ENCODE measurements around the gene RASGEF1B.

The RASGEF1B gene

GRCh38 chr4:81466841-81467671 is 4.7 kb downstream of the RASGEF1B start:
- DNase-seq (ENCODE audit: low read depth in 4 of 4, low spot score in 1 of 4), result peak; percentile 50 to 68 (median 60)

GRCh38 chr4:81465406-81466340 is 6.0 kb downstream of the RASGEF1B start:
- no peak for DNase-seq (ENCODE audit: low read depth in 4 of 4, low spot score in 1 of 4)

GRCh38 chr4:81460834-81461233 is 10.9 kb downstream of the RASGEF1B start:
- no peak for DNase-seq (ENCODE audit: low read depth in 4 of 4, low spot score in 1 of 4)

GRCh38 chr4:81460191-81460701 is 11.5 kb downstream of the RASGEF1B start:
- DNase-seq (ENCODE audit: low read depth in 4 of 4, low spot score in 1 of 4), result no peak

- DNase-seq (ENCODE audit: low read depth in 4 of 4, low spot score in 1 of 4), result no peak
Measured at GRCh38 chr4:81459228-81459627, 12.5 kb downstream of the RASGEF1B start.

- no peak for DNase-seq (ENCODE audit: low read depth in 4 of 4, low spot score in 1 of 4)
Measured at GRCh38 chr4:81457921-81458520, 13.7 kb downstream of the RASGEF1B start.

GRCh38 chr4:81457345-81457744 is 14.4 kb downstream of the RASGEF1B start:
- no peak for DNase-seq (ENCODE audit: low read depth in 4 of 4, low spot score in 1 of 4)

GRCh38 chr4:81455897-81456296 is 15.8 kb downstream of the RASGEF1B start:
- no peak for DNase-seq (ENCODE audit: low read depth in 4 of 4, low spot score in 1 of 4)

- DNase-seq (ENCODE audit: low read depth in 4 of 4, low spot score in 1 of 4), result no peak
Measured at GRCh38 chr4:81454948-81455347, 16.8 kb downstream of the RASGEF1B start.

- peak in 3 of 4 experiments; percentile 4 to 27 (median 9) for DNase-seq (ENCODE audit: low read depth in 4 of 4, low spot score in 1 of 4)
Measured at GRCh38 chr4:81454499-81454898, 17.2 kb downstream of the RASGEF1B start.

GRCh38 chr4:81453024-81453423 is 18.7 kb downstream of the RASGEF1B start:
- no peak for DNase-seq (ENCODE audit: low read depth in 4 of 4, low spot score in 1 of 4)

GRCh38 chr4:81452452-81453006 is 19.2 kb downstream of the RASGEF1B start:
- DNase-seq (ENCODE audit: low read depth in 4 of 4, low spot score in 1 of 4), result no peak

GRCh38 chr4:81449015-81449414 is 22.7 kb downstream of the RASGEF1B start:
- DNase-seq (ENCODE audit: low read depth in 4 of 4, low spot score in 1 of 4), result no peak

GRCh38 chr4:81447566-81448229 is 24.0 kb downstream of the RASGEF1B start:
- DNase-seq (ENCODE audit: low read depth in 4 of 4, low spot score in 1 of 4), result no peak

- DNase-seq (ENCODE audit: low read depth in 4 of 4, low spot score in 1 of 4), result no peak
Measured at GRCh38 chr4:81446634-81447033, 25.1 kb downstream of the RASGEF1B start.

GRCh38 chr4:81445196-81445595 is 26.5 kb downstream of the RASGEF1B start:
- DNase-seq (ENCODE audit: low read depth in 4 of 4, low spot score in 1 of 4), result no peak

- no peak for DNase-seq (ENCODE audit: low read depth in 4 of 4, low spot score in 1 of 4)
Measured at GRCh38 chr4:81442484-81443085, 29.1 kb downstream of the RASGEF1B start.

- no peak for DNase-seq (ENCODE audit: low read depth in 4 of 4, low spot score in 1 of 4)
Measured at GRCh38 chr4:81440949-81441348, 30.8 kb downstream of the RASGEF1B start.

- DNase-seq (ENCODE audit: low read depth in 4 of 4, low spot score in 1 of 4), result no peak
Measured at GRCh38 chr4:81436941-81437574, 34.6 kb downstream of the RASGEF1B start.

GRCh38 chr4:81436096-81436495 is 35.6 kb downstream of the RASGEF1B start:
- no peak for DNase-seq (ENCODE audit: low read depth in 4 of 4, low spot score in 1 of 4)
